ENCODE results near the gene RPS28.
"Not testable (repeated sequence)": the region's sequence is repeated elsewhere in the genome, so short reads cannot be mapped to it uniquely, and the experiment has no call there.

RPS28 gene

GRCh38 chr19:8321067-8321985, at the start of gene RPS28, which contains the start of gene NDUFA7:
Gene RPS28 (plus strand): TSS chr19:8321496. CDS start chr19:8321531, 35 bp downstream.
Gene NDUFA7 (minus strand): TSS chr19:8321375. CDS start chr19:8321358, 17 bp downstream.
- peak; percentile 97 for DNase-seq

- DNase-seq = not testable (repeated sequence)
These were observed 44.8 kb upstream of the RPS28 start for GRCh38 chr19:8276508-8276907.

- DNase-seq = not testable (repeated sequence)
These were observed 30.0 kb upstream of the RPS28 start for GRCh38 chr19:8291337-8291736.

- peak; percentile 8 for DNase-seq
These were observed 19.0 kb upstream of the RPS28 start for GRCh38 chr19:8302357-8302691.

GRCh38 chr19:8302734-8303133, 18.6 kb upstream of the RPS28 start:
- DNase-seq = no peak

- DNase-seq = peak; percentile 15
These were observed 16.3 kb upstream of the RPS28 start for GRCh38 chr19:8304841-8305621.

- no peak for DNase-seq
These were observed 15.5 kb upstream of the RPS28 start for GRCh38 chr19:8305798-8306197.

- no peak for DNase-seq
These were observed 14.9 kb upstream of the RPS28 start for GRCh38 chr19:8306235-8307054.

GRCh38 chr19:8307400-8307964, 13.8 kb upstream of the RPS28 start:
- no peak for DNase-seq

- DNase-seq = peak; percentile 88
These were observed 13.1 kb upstream of the RPS28 start, which contains the start of gene CD320 for GRCh38 chr19:8307965-8308866. Gene CD320 (minus strand): TSS chr19:8308358. CDS start chr19:8308290, 68 bp downstream.

- DNase-seq = no peak
These were observed 12.4 kb upstream of the RPS28 start for GRCh38 chr19:8308891-8309291.

GRCh38 chr19:8310342-8311055, 10.8 kb upstream of the RPS28 start:
- no peak for DNase-seq

- no peak for DNase-seq
These were observed 9.6 kb upstream of the RPS28 start for GRCh38 chr19:8311461-8312260.

- DNase-seq = not testable (repeated sequence)
These were observed 6.2 kb upstream of the RPS28 start for GRCh38 chr19:8314981-8315640.

GRCh38 chr19:8316351-8317125, 4.8 kb upstream of the RPS28 start:
- DNase-seq = no peak

GRCh38 chr19:8318835-8319234, 2.5 kb upstream of the RPS28 start:
- DNase-seq = not testable (repeated sequence)

GRCh38 chr19:8319807-8320520, 1.3 kb upstream of the RPS28 start:
- no peak for DNase-seq

Data from activated T-cell treated with anti-CD3 and anti-CD28 coated beads, Interleukin-2, amount 50 U/mL, for 1 hour (primary cell).